Activated naive CD8-positive, alpha-beta T cell treated with anti-CD3 and anti-CD28 coated beads, Interleukin-2, amount 50 U/mL, for 24 hours (primary cell): ENCODE data around the gene TMCC1.
"Not testable (repeated sequence)": the region's sequence is repeated elsewhere in the genome, so short reads cannot be mapped to it uniquely, and the experiment has no call there.

ENCODE experiments used
- ATAC-seq: fragments of 150-1000 bp; cut with Tn5 transposase; one replicate; pipeline ENCODE4 v1.10.0; 2021
- DNase-seq: peaks from one replicate; pipeline ENCODE4 v3.0.0; 2021
- H3K27ac Mint-ChIP-seq: one replicate; pipeline ENCODE4 v1.8.0; 2021; ENCODE audit warnings: mild to moderate bottlenecking, mixed read lengths
- H3K27me3 Mint-ChIP-seq: one replicate; pipeline ENCODE4 v1.8.0; 2021; ENCODE audit warnings: mixed read lengths
- H3K36me3 Mint-ChIP-seq: one replicate; pipeline ENCODE4 v1.8.0; 2021; ENCODE audit warnings: low read depth, mixed read lengths
- H3K4me1 Mint-ChIP-seq: one replicate; pipeline ENCODE4 v1.8.0; 2021; ENCODE audit warnings: mixed read lengths
- H3K4me3 Mint-ChIP-seq: one replicate; pipeline ENCODE4 v1.8.0; 2021; ENCODE audit warnings: mild to moderate bottlenecking, moderate library complexity, mixed read lengths
- H3K9me3 Mint-ChIP-seq: one replicate; pipeline ENCODE4 v1.8.0; 2021; ENCODE audit warnings: mixed read lengths

TMCC1 gene

GRCh38 chr3:129868912-129869311 is 24.6 kb downstream of the TMCC1 start:
- Mint-ChIP-seq H3K27ac (no peak overlapping the region), H3K36me3 (peaks cover 28% of the 10 kb centered on the region), H3K27me3 (no peaks in the 10 kb centered on the region), H3K4me1 (peaks cover 3% of the 10 kb centered on the region), H3K4me3 (no peak overlapping the region), H3K9me3 (no peaks in the 10 kb centered on the region)
- ATAC-seq (no peak), DNase-seq (no peak)

GRCh38 chr3:129867506-129868124 is 25.9 kb downstream of the TMCC1 start:
- Mint-ChIP-seq H3K4me1 (peaks cover 6% of the 10 kb centered on the region), H3K27ac (no peak overlapping the region), H3K4me3 (no peak overlapping the region), H3K9me3 (no peaks in the 10 kb centered on the region), H3K36me3 (peaks cover 27% of the 10 kb centered on the region), H3K27me3 (no peaks in the 10 kb centered on the region)
- DNase-seq (no peak), ATAC-seq (no peak)

DNA sequence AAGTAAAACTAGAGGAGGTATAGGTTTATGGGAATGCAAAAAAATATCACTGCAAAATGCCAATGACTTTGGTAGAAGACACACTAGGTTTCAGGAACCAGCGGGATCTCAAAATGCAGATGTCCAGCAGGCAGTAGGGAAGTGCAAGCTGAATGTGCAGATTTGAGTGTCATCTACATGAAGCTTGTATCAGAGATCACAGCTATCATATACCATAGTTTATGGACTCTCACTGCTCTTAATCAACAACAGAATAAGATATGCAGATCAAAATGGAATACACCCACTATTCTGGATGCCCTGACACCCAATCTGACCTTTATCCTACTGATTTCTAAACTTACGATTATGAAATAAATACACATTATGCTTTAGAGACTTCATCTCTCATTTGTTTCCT is 27.7 kb downstream of the TMCC1 start:
- ATAC-seq: no peak

DNA sequence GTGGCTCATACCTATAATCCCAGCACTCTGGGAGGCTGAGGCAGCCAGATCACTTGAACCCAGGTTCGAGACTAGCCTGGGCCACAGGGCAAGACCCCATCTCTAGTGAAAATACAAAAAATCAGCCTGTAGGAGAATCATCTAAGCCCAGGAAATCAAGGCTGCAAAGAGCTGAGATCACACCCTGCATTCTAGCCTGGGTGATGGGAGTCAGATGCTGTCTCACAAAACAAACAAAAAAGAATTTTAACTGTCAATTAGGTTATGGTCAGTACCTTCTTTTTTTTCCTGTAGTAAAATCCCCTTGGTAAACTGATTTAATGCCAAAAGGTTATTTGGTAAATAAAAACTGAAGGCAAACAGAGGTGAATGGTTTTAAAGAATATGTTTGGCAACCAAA is 29.0 kb downstream of the TMCC1 start:
- H3K9me3 Mint-ChIP-seq: no peaks in the 10 kb centered on the region
- no peak overlapping the region for H3K27ac Mint-ChIP-seq
- H3K4me3 Mint-ChIP-seq: no peak overlapping the region
- peaks cover 12% of the 10 kb centered on the region for H3K4me1 Mint-ChIP-seq
- ATAC-seq: no peak
- H3K27me3 Mint-ChIP-seq: no peaks in the 10 kb centered on the region
- DNase-seq: no peak
- H3K36me3 Mint-ChIP-seq: peaks cover 17% of the 10 kb centered on the region

More for the DNA sequence above, 27.7 kb downstream of the TMCC1 start:
- H3K36me3 Mint-ChIP-seq: peaks cover 20% of the 10 kb centered on the region
- H3K27ac Mint-ChIP-seq: no peak overlapping the region
- no peak for DNase-seq
- H3K4me1 Mint-ChIP-seq: peaks cover 12% of the 10 kb centered on the region
- H3K9me3 Mint-ChIP-seq: no peaks in the 10 kb centered on the region
- H3K27me3 Mint-ChIP-seq: no peaks in the 10 kb centered on the region
- no peak overlapping the region for H3K4me3 Mint-ChIP-seq

DNA sequence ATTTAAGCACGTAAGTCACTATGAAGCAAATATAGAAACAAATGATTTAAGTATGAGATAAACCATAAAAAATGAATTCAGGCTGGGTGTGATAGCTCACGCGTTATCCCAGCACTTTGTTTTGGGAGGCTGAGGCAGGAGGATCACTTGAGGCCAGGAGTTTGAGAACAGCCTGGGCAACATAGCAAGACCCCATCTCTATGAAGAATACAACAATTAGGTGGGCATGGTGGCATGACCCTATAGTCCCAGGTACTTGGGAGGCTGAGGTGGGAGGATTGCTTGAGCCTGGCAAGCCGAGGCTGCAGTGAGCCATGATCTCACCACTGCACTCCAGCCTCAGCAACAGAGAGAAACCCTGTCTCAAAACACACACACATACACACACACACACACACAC is 34.2 kb downstream of the TMCC1 start:
- no peak for ATAC-seq
- H3K9me3 Mint-ChIP-seq: no peaks in the 10 kb centered on the region
- H3K27me3 Mint-ChIP-seq: no peaks in the 10 kb centered on the region
- H3K4me3 Mint-ChIP-seq: no peak overlapping the region
- H3K4me1 Mint-ChIP-seq: peaks cover 29% of the 10 kb centered on the region
- DNase-seq: no peak
- H3K27ac Mint-ChIP-seq: no peak overlapping the region
- peaks cover 28% of the 10 kb centered on the region for H3K36me3 Mint-ChIP-seq

GRCh38 chr3:129857899-129858298 is 35.6 kb downstream of the TMCC1 start:
- DNase-seq: no peak
- no peak overlapping the region for H3K4me3 Mint-ChIP-seq
- no peaks in the 10 kb centered on the region for H3K27me3 Mint-ChIP-seq
- peaks cover 28% of the 10 kb centered on the region for H3K36me3 Mint-ChIP-seq
- no peaks in the 10 kb centered on the region for H3K9me3 Mint-ChIP-seq
- H3K4me1 Mint-ChIP-seq: peaks cover 28% of the 10 kb centered on the region
- no peak overlapping the region for H3K27ac Mint-ChIP-seq
- no peak for ATAC-seq

DNA sequence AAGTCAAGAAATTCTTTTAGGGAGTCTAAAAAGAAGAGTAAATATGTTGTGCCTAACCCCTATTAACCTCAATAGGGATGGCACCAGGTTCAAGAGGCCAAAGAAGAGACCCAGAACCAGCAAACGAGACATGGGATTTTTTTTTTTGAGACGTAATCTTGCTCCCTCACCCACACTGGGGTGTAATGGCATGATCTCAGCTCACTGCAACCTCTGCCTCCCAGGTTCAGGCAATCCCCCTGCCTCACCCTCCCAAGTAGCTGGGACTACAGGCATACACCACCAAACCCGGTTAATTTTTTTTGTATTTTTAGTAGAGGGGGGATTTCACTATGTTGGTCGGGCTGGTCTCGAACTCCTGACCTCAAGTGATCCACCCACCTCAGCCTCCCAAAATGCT is 36.7 kb downstream of the TMCC1 start:
- peaks cover 18% of the 10 kb centered on the region for H3K4me1 Mint-ChIP-seq
- not testable (repeated sequence) for DNase-seq, H3K9me3 Mint-ChIP-seq, H3K4me3 Mint-ChIP-seq, ATAC-seq, H3K27me3 Mint-ChIP-seq, H3K27ac Mint-ChIP-seq
- H3K36me3 Mint-ChIP-seq: peaks cover 22% of the 10 kb centered on the region

- H3K4me1 Mint-ChIP-seq: peaks cover 17% of the 10 kb centered on the region
- H3K4me3 Mint-ChIP-seq: no peak overlapping the region
- DNase-seq (no peak), ATAC-seq (no peak)
- H3K36me3 Mint-ChIP-seq: peaks cover 28% of the 10 kb centered on the region
- no peaks in the 10 kb centered on the region for H3K27me3 Mint-ChIP-seq
- H3K9me3 Mint-ChIP-seq: peaks cover 3% of the 10 kb centered on the region
- H3K27ac Mint-ChIP-seq: no peak overlapping the region
These were observed 37.6 kb downstream of the TMCC1 start for GRCh38 chr3:129855832-129856419.

GRCh38 chr3:129855170-129855831 is 38.2 kb downstream of the TMCC1 start:
- Mint-ChIP-seq H3K9me3 (peaks cover 3% of the 10 kb centered on the region), H3K27me3 (no peaks in the 10 kb centered on the region), H3K4me3 (no peak overlapping the region), H3K27ac (no peak overlapping the region), H3K4me1 (peaks cover 17% of the 10 kb centered on the region), H3K36me3 (peaks cover 32% of the 10 kb centered on the region)
- no peak for DNase-seq
- no peak for ATAC-seq

DNA sequence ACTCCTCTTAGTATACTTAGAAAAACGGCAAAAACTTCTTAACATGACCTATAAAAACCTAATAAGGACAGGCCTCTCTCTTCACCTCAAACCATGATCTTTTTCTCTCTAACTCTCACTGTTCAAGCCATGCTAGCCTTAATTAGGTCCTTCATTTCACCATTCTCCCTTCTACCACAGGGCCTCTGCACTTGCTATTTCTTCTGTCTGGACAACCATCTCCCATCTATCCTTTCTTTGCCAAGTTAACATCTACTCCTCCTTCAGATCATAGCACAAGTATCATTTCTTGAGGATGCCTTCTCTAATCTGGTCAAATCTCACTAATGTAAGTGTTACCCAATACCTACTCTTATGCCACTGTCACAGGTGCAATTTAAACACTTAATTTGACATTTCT is 39.1 kb downstream of the TMCC1 start:
- no peak for DNase-seq
- no peak for ATAC-seq
- H3K27ac Mint-ChIP-seq: no peak overlapping the region
- no peak overlapping the region for H3K4me3 Mint-ChIP-seq
- peaks cover 3% of the 10 kb centered on the region for H3K9me3 Mint-ChIP-seq
- H3K4me1 Mint-ChIP-seq: peaks cover 17% of the 10 kb centered on the region
- H3K36me3 Mint-ChIP-seq: peaks cover 37% of the 10 kb centered on the region
- H3K27me3 Mint-ChIP-seq: no peaks in the 10 kb centered on the region

DNA sequence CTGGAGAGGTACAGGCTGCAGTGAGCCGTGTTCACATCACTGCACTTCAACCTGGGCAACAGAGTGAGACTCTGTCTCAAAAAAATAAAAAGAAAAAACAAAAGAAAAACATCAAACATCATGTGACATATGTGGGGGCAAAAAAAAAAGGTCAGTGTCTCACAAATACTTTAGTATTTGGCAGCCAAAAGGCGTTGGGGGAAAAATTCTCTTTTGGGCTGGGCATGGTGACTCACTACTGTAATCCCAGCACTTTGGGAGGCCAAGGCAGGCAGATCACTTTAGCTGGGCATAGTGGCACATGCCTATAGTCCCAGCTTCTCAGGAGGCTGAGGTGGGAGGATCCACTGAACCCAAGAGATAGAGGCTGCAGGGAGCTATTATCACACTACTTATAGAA is 47.6 kb downstream of the TMCC1 start:
- Mint-ChIP-seq H3K36me3 (peaks cover 35% of the 10 kb centered on the region), H3K4me1 (peaks cover 8% of the 10 kb centered on the region), H3K9me3 (peaks cover 9% of the 10 kb centered on the region), H3K27ac (no peak overlapping the region), H3K27me3 (no peaks in the 10 kb centered on the region), H3K4me3 (no peak overlapping the region)
- DNase-seq: no peak
- no peak for ATAC-seq

GRCh38 chr3:129840707-129841360 is 52.7 kb downstream of the TMCC1 start:
- DNase-seq: no peak
- Mint-ChIP-seq H3K27ac (no peak overlapping the region), H3K4me3 (no peak overlapping the region), H3K27me3 (no peaks in the 10 kb centered on the region), H3K4me1 (peaks cover 8% of the 10 kb centered on the region), H3K36me3 (peaks cover 21% of the 10 kb centered on the region), H3K9me3 (peaks cover 8% of the 10 kb centered on the region)
- ATAC-seq: no peak

DNA sequence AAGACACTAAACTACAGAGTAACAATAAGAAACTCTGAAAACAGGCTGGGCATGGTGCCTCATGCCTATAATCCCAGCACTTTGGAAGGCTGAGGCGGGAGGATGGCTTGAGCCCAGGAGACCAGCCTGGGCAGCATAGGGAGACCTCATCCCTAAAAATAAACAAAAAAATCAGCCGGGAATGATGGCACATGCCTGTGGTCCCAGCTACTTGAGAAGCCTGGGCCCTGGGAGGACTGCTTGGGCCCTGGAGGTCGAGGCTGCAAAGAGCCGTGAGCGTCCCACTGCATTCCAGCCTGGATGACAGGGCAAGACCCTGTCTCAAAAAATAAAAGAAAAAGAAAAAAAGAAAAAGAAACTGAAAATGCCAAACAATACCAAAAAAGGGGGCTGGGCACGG is 55.4 kb downstream of the TMCC1 start:
- Mint-ChIP-seq H3K4me3 (no peak overlapping the region), H3K36me3 (peaks cover 15% of the 10 kb centered on the region)

GRCh38 chr3:129837065-129837642 is 56.4 kb downstream of the TMCC1 start:
- no peak for DNase-seq
- no peak for ATAC-seq
- peaks cover 3% of the 10 kb centered on the region for H3K9me3 Mint-ChIP-seq
- H3K4me1 Mint-ChIP-seq: peaks cover 3% of the 10 kb centered on the region
- no peak overlapping the region for H3K4me3 Mint-ChIP-seq
- peaks cover 15% of the 10 kb centered on the region for H3K36me3 Mint-ChIP-seq
- no peaks in the 10 kb centered on the region for H3K27me3 Mint-ChIP-seq
- H3K27ac Mint-ChIP-seq: no peak overlapping the region

More for the DNA sequence above, 55.4 kb downstream of the TMCC1 start:
- ATAC-seq (no peak), DNase-seq (no peak)
- Mint-ChIP-seq H3K27me3 (no peaks in the 10 kb centered on the region), H3K9me3 (peaks cover 3% of the 10 kb centered on the region), H3K27ac (no peak overlapping the region), H3K4me1 (peaks cover 3% of the 10 kb centered on the region)
